Testis (tissue), 3 donors: Measurements from ENCODE around the gene KCNIP1. TPM values are rescaled to one million over a fixed set of nuclear protein-coding genes. Genes with fewer than 3 reads are reported as not detected.

Experiments
- DNase-seq: peaks from one replicate; pipeline ENCODE4 v3.0.0-alpha.2; 2019
- H3K27ac ChIP-seq, 2 donors: fragments of 200-600 bp; sonication (generic); one replicate each; pipeline ENCODE4 v1.5.1; 2019
- H3K27me3 ChIP-seq: fragments of 200-600 bp; sonication (generic); one replicate; pipeline ENCODE4 v1.5.1; 2019
- H3K36me3 ChIP-seq: fragments of 200-600 bp; sonication (generic); one replicate; pipeline ENCODE4 v1.5.1; 2017; ENCODE audit warnings: low read depth; ENCODE audit errors: missing control alignments
- H3K4me1 ChIP-seq: fragments of 200-600 bp; sonication (generic); one replicate; pipeline ENCODE4 v1.5.1; 2019
- H3K4me3 ChIP-seq, 2 donors: fragments of 200-600 bp; sonication (generic); one replicate each; pipeline ENCODE4 v1.5.1; 2017 to 2019
- H3K9me3 ChIP-seq: fragments of 200-600 bp; sonication (generic); one replicate; pipeline ENCODE4 v1.5.1; 2017
- POLR2A ChIP-seq: fragments of 450-650 bp; IDR thresholded peaks from one replicate; pipeline ENCODE4 v1.6.1; 2017; ENCODE audit warnings: antibody characterized with exemption, mild to moderate bottlenecking, moderate library complexity
- WGBS, 2 donors: methylation state at CpG; one replicate each; pipeline ENCODE4 v1.1.5; 2018; 5-methylcytosine and 5-hydroxymethylcytosine counted together
- intact Hi-C: fragments of 100-400 bp; cut with DNase I; formaldehyde crosslinking; loops from one replicate; pipeline ENCODE4 v1.15.1; 2023; ENCODE audit warnings: low total_unique reads
- polyA plus RNA-seq: library from polyadenylated mRNA; stranded (reverse); fragments of 350-450 nt; fragmentation: Illumina TruSeq; extraction: RNeasy Lipid Tissue Mini Kit (QIAGEN cat#74804); gene quantifications from one replicate; pipeline ENCODE4 v1.2.3, GENCODE V29; 2014; ENCODE audit warnings: low read depth, low replicate concordance; ENCODE audit not compliant: insufficient read depth
- total RNA-seq, 2 donors: library from RNA; depleted of rRNA; stranded (reverse); fragments of >200 nt; gene quantifications; one replicate each; pipeline ENCODE4 v1.2.3, GENCODE V29; 2016
- TF ChIP-seq, protein P1 (sequence below), 3 experiments: fragments of 450-650 bp in 2 of 3; fragments of 200-600 bp in 1 of 3; sonication (generic) in 1 of 3; IDR thresholded peaks; one replicate each; pipeline ENCODE4 v1.5.1; 2016 to 2019; ENCODE audit warnings: antibody characterized with exemption in 3 of 3, mild to moderate bottlenecking in 2 of 3, moderate library complexity in 1 of 3

The KCNIP1 gene
- total and polyA plus RNA-seq, 3 donors from 2014 or later = 5.9 to 14.8 (median 13.4) TPM

GRCh38 chr5:170719551-170719950 is 215.7 kb downstream of the KCNIP1 start:
- no peaks in the 10 kb centered on the region for H3K9me3 ChIP-seq
- no peaks in the 10 kb centered on the region for H3K4me1 ChIP-seq
- H3K27me3 ChIP-seq = no peaks in the 10 kb centered on the region
- 85 to 96% methylated on average over 3 of the region's 3 CpGs for WGBS, 2 donors
- TF ChIP-seq, protein P1, sequence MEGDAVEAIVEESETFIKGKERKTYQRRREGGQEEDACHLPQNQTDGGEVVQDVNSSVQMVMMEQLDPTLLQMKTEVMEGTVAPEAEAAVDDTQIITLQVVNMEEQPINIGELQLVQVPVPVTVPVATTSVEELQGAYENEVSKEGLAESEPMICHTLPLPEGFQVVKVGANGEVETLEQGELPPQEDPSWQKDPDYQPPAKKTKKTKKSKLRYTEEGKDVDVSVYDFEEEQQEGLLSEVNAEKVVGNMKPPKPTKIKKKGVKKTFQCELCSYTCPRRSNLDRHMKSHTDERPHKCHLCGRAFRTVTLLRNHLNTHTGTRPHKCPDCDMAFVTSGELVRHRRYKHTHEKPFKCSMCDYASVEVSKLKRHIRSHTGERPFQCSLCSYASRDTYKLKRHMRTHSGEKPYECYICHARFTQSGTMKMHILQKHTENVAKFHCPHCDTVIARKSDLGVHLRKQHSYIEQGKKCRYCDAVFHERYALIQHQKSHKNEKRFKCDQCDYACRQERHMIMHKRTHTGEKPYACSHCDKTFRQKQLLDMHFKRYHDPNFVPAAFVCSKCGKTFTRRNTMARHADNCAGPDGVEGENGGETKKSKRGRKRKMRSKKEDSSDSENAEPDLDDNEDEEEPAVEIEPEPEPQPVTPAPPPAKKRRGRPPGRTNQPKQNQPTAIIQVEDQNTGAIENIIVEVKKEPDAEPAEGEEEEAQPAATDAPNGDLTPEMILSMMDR (IDR thresholded peaks at IDR 0.05) = no peak
- no peak for TF ChIP-seq POLR2A
- DNase-seq = no peak
- no peak overlapping the region for H3K4me3 ChIP-seq
- intact Hi-C loops = no loop called here
- H3K27ac ChIP-seq = no peak overlapping the region
- H3K36me3 ChIP-seq = no peaks in the 10 kb centered on the region

DNA sequence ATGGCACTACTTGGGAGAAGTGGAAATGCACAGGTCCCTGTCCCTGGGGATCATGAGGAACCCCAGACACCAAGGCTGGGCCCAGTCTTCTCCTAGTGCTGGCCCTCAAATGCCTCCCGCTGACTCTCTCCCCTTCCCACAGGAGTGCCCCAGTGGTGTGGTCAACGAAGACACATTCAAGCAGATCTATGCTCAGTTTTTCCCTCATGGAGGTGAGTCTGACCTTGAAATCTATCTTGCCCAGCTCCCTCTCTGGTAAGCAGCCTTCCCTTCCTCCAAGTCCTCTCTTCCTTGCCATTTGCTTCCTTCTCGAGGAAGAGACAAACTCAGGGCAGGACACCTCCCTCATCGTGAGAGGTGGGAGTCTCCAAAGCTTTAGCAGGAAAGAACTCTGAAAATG is 216.4 kb downstream of the KCNIP1 start:
- H3K27ac ChIP-seq = no peak overlapping the region
- H3K27me3 ChIP-seq = no peaks in the 10 kb centered on the region
- 83 to 85% methylated on average over 4 of the region's 4 CpGs for WGBS, 2 donors
- DNase-seq = no peak
- TF ChIP-seq POLR2A = no peak
- TF ChIP-seq, protein P1 (IDR thresholded peaks at IDR 0.05) = no peak
- no peaks in the 10 kb centered on the region for H3K4me1 ChIP-seq
- no peak overlapping the region for H3K4me3 ChIP-seq
- H3K9me3 ChIP-seq = no peaks in the 10 kb centered on the region
- no peaks in the 10 kb centered on the region for H3K36me3 ChIP-seq
- intact Hi-C loops = no loop called here

GRCh38 chr5:170720984-170721383 is 217.2 kb downstream of the KCNIP1 start:
- Histone ChIP-seq H3K4me3 (no peak overlapping the region), H3K27me3 (no peaks in the 10 kb centered on the region), H3K4me1 (no peaks in the 10 kb centered on the region), H3K9me3 (no peaks in the 10 kb centered on the region), H3K36me3 (no peaks in the 10 kb centered on the region), H3K27ac (no peak overlapping the region)
- intact Hi-C loops = no loop called here
- DNase-seq = no peak
- 87 to 89% methylated on average over 1 of the region's 1 CpG for WGBS, 2 donors
- TF ChIP-seq, protein P1 (IDR thresholded peaks at IDR 0.05) = no peak
- no peak for TF ChIP-seq POLR2A

DNA sequence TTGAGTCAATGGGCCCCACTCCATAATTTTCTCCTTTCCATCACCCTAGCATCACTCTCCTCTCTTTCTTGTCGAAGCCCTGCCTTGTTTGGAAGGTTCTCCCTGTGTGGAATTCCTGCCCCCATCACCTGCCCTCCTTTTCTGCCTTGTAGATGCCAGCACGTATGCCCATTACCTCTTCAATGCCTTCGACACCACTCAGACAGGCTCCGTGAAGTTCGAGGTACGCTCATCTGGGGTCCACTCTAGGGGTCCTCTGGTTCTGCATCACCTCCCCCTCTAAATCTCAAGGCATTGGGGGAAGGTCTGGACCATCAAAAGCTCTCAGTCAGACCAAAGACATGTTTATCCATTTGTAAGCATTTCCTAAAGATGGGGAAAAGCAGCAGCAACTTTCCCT is 217.9 kb downstream of the KCNIP1 start:
- Histone ChIP-seq H3K36me3 (no peaks in the 10 kb centered on the region), H3K4me3 (no peak overlapping the region), H3K4me1 (no peaks in the 10 kb centered on the region), H3K9me3 (no peaks in the 10 kb centered on the region), H3K27me3 (no peaks in the 10 kb centered on the region), H3K27ac (no peak overlapping the region)
- intact Hi-C loops = no loop called here
- TF ChIP-seq, protein P1 (IDR thresholded peaks at IDR 0.05) = no peak
- TF ChIP-seq POLR2A = no peak
- 92 to 94% methylated on average over 6 of the region's 6 CpGs for WGBS, 2 donors
- DNase-seq = no peak

GRCh38 chr5:170722316-170722715 is 218.5 kb downstream of the KCNIP1 start:
- Histone ChIP-seq H3K4me1 (no peaks in the 10 kb centered on the region), H3K27me3 (no peaks in the 10 kb centered on the region), H3K4me3 (no peak overlapping the region), H3K36me3 (no peaks in the 10 kb centered on the region), H3K9me3 (no peaks in the 10 kb centered on the region), H3K27ac (no peak overlapping the region)
- WGBS, 2 donors = 76 to 87% methylated on average over 3 of the region's 3 CpGs
- intact Hi-C loops = no loop called here
- no peak for DNase-seq
- TF ChIP-seq POLR2A = no peak
- TF ChIP-seq, protein P1 (IDR thresholded peaks at IDR 0.05) = no peak
